Upper lobe of left lung (tissue), 4 donors: ENCODE results near the gene BRMS1.

Experiments used
- POLR2A ChIP-seq, 4 donors: fragments of 450-650 bp; IDR thresholded peaks; one replicate each; pipeline ENCODE4 v1.5.1; 2016 to 2017; ENCODE audit warnings: antibody characterized with exemption in 4 of 4, mild to moderate bottlenecking in 2 of 4
- POLR2AphosphoS5 ChIP-seq, 2 donors: sonication (generic); formaldehyde crosslinking; IDR thresholded peaks; one replicate each; pipeline ENCODE4 v1.5.1; 2017; ENCODE audit warnings: antibody characterized with exemption in 2 of 2
- TF ChIP-seq, protein P1 (sequence below), 6 experiments: fragments of 450-650 bp in 4 of 6; fragments of 200-600 bp in 2 of 6; sonication (generic) in 2 of 6; IDR thresholded peaks; one replicate each; pipeline ENCODE4 v1.5.1; 2016 to 2019; ENCODE audit warnings: antibody characterized with exemption in 6 of 6

- TF ChIP-seq, protein P1, sequence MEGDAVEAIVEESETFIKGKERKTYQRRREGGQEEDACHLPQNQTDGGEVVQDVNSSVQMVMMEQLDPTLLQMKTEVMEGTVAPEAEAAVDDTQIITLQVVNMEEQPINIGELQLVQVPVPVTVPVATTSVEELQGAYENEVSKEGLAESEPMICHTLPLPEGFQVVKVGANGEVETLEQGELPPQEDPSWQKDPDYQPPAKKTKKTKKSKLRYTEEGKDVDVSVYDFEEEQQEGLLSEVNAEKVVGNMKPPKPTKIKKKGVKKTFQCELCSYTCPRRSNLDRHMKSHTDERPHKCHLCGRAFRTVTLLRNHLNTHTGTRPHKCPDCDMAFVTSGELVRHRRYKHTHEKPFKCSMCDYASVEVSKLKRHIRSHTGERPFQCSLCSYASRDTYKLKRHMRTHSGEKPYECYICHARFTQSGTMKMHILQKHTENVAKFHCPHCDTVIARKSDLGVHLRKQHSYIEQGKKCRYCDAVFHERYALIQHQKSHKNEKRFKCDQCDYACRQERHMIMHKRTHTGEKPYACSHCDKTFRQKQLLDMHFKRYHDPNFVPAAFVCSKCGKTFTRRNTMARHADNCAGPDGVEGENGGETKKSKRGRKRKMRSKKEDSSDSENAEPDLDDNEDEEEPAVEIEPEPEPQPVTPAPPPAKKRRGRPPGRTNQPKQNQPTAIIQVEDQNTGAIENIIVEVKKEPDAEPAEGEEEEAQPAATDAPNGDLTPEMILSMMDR (IDR thresholded peaks at IDR 0.05) = peak in 3 of 6 experiments; percentile 16 to 42 (median 24)
- peak; percentile 64 to 70 for TF ChIP-seq POLR2AphosphoS5 (IDR thresholded peaks at IDR 0.05)
- peak in 2 of 4 donors; percentile 35 to 60 for TF ChIP-seq POLR2A (IDR thresholded peaks at IDR 0.05)
These were observed 8.4 kb downstream of the BRMS1 start, which contains the start of gene RIN1 for GRCh38 chr11:66336234-66337102.
